Measurements from ENCODE around the gene KMT2D. TPM values are rescaled to one million over a fixed set of nuclear protein-coding genes. Genes with fewer than 3 reads are reported as not detected.

KMT2D gene
- total and polyA plus RNA-seq, 2 experiments from 2014 or later = 17.6 to 120 TPM

DNA sequence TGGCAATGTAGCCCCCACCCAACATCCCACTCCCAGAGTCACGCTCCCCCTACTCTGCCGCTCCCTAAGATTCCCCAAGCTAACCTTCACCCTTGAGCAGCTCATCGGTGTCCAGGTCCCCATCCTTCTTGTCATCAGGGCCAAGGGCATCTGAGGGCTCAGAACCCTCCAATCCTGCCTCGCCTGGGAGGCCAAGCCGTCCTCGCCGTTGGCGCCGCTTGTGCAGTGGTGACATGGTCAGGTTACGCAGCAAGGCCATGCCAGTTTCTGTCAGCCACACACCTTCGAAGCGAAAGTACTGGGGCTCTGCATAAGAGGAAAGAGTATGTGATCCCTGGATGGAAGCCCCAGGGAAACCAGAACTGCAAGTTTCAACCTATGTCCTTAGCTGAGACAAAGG lies 15.9 kb downstream of the KMT2D start:
- H3K27ac ChIP-seq (ENCODE audit: low read depth) = no peak overlapping the region
- H3K9me2 ChIP-seq (ENCODE audit: insufficient read depth) = no peaks in the 10 kb centered on the region
- H4K20me1 ChIP-seq (replicated peaks; ENCODE audit: insufficient read depth) = peaks cover 37% of the 10 kb centered on the region
- no peaks in the 10 kb centered on the region for H3K79me2 ChIP-seq (replicated peaks; ENCODE audit: insufficient read depth)
- H3K4me3 Mint-ChIP-seq = no peak overlapping the region
- no peak overlapping the region for H3K4me2 ChIP-seq
- DNase-seq (ENCODE audit: low spot score) (no peak), ATAC-seq (no peak)
- no peaks in the 10 kb centered on the region for H3F3A ChIP-seq (replicated peaks; ENCODE audit: low read depth)
- no peak for TF ChIP-seq STAT1 (IDR thresholded peaks at IDR 0.05; ENCODE audit: unreplicated experiment)
- H3K4me3 ChIP-seq = no peak overlapping the region
- H3K36me3 ChIP-seq (ENCODE audit: insufficient read depth) = peaks cover 45% of the 10 kb centered on the region
- H3K27ac Mint-ChIP-seq = no peak overlapping the region
- no peaks in the 10 kb centered on the region; the same call in 2 of the 3 replicates for H3K4me1 Mint-ChIP-seq
- H3K36me3 Mint-ChIP-seq (ENCODE audit: low read depth) = peaks cover 94% of the 10 kb centered on the region
- H3K27me3 ChIP-seq (ENCODE audit: insufficient read depth) = no peaks in the 10 kb centered on the region
- no peaks in the 10 kb centered on the region; the same call in 2 of the 3 replicates for H3K9me3 Mint-ChIP-seq
- no peak overlapping the region for H2AFZ ChIP-seq
- H3K27me3 Mint-ChIP-seq (ENCODE audit: insufficient read depth, low read depth, poor library complexity) = peaks cover 16% of the 10 kb centered on the region
- H3K4me1 ChIP-seq (ENCODE audit: insufficient read depth) = no peaks in the 10 kb centered on the region

DNA sequence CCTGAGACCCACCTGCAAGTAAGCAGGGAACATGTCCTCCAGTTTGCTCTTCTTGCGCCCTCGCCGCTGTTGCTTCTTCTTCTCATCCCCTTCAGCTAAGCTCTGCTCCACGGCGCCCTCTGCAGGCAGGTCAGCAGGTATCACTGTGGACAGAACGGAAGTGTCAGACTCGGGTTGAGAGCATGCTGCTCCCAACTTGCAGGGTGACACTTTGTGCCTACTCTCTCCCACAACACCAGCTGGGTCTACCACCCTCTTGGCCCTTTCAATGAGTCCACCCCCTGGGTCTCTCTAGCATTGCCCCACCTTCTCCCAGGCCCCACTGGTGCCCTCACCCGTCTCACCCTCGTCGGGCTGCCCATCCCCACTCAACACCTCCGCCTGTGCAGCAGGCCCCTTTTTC lies 16.7 kb downstream of the KMT2D start:
- Mint-ChIP-seq H3K27ac (no peak overlapping the region), H3K4me3 (no peak overlapping the region)
- no peaks in the 10 kb centered on the region for H3F3A ChIP-seq (replicated peaks; ENCODE audit: low read depth)

More for the DNA sequence above, 16.7 kb downstream of the KMT2D start:
- Histone ChIP-seq H3K4me1 (ENCODE audit: insufficient read depth) (no peaks in the 10 kb centered on the region), H3K27ac (ENCODE audit: low read depth) (no peak overlapping the region), H2AFZ (no peak overlapping the region), H3K79me2 (replicated peaks; ENCODE audit: insufficient read depth) (no peaks in the 10 kb centered on the region), H3K36me3 (ENCODE audit: insufficient read depth) (peaks cover 48% of the 10 kb centered on the region), H3K27me3 (ENCODE audit: insufficient read depth) (no peaks in the 10 kb centered on the region), H3K4me3 (no peak overlapping the region), H4K20me1 (replicated peaks; ENCODE audit: insufficient read depth) (peaks cover 33% of the 10 kb centered on the region), H3K9me2 (ENCODE audit: insufficient read depth) (no peaks in the 10 kb centered on the region), H3K4me2 (no peak overlapping the region)
- peaks cover 94% of the 10 kb centered on the region for H3K36me3 Mint-ChIP-seq (ENCODE audit: low read depth)
- peaks cover 14% of the 10 kb centered on the region for H3K27me3 Mint-ChIP-seq (ENCODE audit: insufficient read depth, low read depth, poor library complexity)
- DNase-seq (ENCODE audit: low spot score) = peak; percentile 82
- H3K4me1 Mint-ChIP-seq = no peaks in the 10 kb centered on the region; the same call in 2 of the 3 replicates
- peak; percentile 91 for ATAC-seq
- no peaks in the 10 kb centered on the region; the same call in 2 of the 3 replicates for H3K9me3 Mint-ChIP-seq
- TF ChIP-seq NANOG (IDR thresholded peaks at IDR 0.05; ENCODE audit: borderline replicate concordance) (no peak), STAT1 (IDR thresholded peaks at IDR 0.05; ENCODE audit: unreplicated experiment) (no peak), POLR2AphosphoS5 (IDR thresholded peaks at IDR 0.05; ENCODE audit: low read depth) (no peak), EZH2 (IDR thresholded peaks at IDR 0.05; ENCODE audit: low read depth, unreplicated experiment) (no peak)
- TF ChIP-seq, protein P1, sequence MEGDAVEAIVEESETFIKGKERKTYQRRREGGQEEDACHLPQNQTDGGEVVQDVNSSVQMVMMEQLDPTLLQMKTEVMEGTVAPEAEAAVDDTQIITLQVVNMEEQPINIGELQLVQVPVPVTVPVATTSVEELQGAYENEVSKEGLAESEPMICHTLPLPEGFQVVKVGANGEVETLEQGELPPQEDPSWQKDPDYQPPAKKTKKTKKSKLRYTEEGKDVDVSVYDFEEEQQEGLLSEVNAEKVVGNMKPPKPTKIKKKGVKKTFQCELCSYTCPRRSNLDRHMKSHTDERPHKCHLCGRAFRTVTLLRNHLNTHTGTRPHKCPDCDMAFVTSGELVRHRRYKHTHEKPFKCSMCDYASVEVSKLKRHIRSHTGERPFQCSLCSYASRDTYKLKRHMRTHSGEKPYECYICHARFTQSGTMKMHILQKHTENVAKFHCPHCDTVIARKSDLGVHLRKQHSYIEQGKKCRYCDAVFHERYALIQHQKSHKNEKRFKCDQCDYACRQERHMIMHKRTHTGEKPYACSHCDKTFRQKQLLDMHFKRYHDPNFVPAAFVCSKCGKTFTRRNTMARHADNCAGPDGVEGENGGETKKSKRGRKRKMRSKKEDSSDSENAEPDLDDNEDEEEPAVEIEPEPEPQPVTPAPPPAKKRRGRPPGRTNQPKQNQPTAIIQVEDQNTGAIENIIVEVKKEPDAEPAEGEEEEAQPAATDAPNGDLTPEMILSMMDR (conservative IDR thresholded peaks at IDR 0.05; ENCODE audit: low read depth in 2 of 2) = peak; percentile 77 to 93
- TF ChIP-seq, protein P2, sequence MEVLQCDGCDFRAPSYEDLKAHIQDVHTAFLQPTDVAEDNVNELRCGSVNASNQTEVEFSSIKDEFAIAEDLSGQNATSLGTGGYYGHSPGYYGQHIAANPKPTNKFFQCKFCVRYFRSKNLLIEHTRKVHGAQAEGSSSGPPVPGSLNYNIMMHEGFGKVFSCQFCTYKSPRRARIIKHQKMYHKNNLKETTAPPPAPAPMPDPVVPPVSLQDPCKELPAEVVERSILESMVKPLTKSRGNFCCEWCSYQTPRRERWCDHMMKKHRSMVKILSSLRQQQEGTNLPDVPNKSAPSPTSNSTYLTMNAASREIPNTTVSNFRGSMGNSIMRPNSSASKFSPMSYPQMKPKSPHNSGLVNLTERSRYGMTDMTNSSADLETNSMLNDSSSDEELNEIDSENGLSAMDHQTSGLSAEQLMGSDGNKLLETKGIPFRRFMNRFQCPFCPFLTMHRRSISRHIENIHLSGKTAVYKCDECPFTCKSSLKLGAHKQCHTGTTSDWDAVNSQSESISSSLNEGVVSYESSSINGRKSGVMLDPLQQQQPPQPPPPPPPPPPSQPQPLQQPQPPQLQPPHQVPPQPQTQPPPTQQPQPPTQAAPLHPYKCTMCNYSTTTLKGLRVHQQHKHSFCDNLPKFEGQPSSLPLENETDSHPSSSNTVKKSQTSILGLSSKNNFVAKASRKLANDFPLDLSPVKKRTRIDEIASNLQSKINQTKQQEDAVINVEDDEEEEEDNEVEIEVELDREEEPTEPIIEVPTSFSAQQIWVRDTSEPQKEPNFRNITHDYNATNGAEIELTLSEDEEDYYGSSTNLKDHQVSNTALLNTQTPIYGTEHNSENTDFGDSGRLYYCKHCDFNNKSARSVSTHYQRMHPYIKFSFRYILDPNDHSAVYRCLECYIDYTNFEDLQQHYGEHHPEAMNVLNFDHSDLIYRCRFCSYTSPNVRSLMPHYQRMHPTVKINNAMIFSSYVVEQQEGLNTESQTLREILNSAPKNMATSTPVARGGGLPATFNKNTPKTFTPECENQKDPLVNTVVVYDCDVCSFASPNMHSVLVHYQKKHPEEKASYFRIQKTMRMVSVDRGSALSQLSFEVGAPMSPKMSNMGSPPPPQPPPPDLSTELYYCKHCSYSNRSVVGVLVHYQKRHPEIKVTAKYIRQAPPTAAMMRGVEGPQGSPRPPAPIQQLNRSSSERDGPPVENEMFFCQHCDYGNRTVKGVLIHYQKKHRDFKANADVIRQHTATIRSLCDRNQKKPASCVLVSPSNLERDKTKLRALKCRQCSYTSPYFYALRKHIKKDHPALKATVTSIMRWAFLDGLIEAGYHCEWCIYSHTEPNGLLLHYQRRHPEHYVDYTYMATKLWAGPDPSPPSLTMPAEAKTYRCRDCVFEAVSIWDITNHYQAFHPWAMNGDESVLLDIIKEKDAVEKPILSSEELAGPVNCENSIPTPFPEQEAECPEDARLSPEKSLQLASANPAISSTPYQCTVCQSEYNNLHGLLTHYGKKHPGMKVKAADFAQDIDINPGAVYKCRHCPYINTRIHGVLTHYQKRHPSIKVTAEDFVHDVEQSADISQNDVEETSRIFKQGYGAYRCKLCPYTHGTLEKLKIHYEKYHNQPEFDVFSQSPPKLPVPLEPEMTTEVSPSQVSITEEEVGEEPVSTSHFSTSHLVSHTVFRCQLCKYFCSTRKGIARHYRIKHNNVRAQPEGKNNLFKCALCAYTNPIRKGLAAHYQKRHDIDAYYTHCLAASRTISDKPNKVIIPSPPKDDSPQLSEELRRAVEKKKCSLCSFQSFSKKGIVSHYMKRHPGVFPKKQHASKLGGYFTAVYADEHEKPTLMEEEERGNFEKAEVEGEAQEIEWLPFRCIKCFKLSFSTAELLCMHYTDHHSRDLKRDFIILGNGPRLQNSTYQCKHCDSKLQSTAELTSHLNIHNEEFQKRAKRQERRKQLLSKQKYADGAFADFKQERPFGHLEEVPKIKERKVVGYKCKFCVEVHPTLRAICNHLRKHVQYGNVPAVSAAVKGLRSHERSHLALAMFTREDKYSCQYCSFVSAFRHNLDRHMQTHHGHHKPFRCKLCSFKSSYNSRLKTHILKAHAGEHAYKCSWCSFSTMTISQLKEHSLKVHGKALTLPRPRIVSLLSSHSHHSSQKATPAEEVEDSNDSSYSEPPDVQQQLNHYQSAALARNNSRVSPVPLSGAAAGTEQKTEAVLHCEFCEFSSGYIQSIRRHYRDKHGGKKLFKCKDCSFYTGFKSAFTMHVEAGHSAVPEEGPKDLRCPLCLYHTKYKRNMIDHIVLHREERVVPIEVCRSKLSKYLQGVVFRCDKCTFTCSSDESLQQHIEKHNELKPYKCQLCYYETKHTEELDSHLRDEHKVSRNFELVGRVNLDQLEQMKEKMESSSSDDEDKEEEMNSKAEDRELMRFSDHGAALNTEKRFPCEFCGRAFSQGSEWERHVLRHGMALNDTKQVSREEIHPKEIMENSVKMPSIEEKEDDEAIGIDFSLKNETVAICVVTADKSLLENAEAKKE (CRISPR knock-in tag; IDR thresholded peaks at IDR 0.05) = no peak
- TF ChIP-seq, protein P3, sequence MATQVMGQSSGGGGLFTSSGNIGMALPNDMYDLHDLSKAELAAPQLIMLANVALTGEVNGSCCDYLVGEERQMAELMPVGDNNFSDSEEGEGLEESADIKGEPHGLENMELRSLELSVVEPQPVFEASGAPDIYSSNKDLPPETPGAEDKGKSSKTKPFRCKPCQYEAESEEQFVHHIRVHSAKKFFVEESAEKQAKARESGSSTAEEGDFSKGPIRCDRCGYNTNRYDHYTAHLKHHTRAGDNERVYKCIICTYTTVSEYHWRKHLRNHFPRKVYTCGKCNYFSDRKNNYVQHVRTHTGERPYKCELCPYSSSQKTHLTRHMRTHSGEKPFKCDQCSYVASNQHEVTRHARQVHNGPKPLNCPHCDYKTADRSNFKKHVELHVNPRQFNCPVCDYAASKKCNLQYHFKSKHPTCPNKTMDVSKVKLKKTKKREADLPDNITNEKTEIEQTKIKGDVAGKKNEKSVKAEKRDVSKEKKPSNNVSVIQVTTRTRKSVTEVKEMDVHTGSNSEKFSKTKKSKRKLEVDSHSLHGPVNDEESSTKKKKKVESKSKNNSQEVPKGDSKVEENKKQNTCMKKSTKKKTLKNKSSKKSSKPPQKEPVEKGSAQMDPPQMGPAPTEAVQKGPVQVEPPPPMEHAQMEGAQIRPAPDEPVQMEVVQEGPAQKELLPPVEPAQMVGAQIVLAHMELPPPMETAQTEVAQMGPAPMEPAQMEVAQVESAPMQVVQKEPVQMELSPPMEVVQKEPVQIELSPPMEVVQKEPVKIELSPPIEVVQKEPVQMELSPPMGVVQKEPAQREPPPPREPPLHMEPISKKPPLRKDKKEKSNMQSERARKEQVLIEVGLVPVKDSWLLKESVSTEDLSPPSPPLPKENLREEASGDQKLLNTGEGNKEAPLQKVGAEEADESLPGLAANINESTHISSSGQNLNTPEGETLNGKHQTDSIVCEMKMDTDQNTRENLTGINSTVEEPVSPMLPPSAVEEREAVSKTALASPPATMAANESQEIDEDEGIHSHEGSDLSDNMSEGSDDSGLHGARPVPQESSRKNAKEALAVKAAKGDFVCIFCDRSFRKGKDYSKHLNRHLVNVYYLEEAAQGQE (IDR thresholded peaks at IDR 0.05; ENCODE audit: unreplicated experiment) = no peak

Measured in GM23338 (cell line).